Measurements from ENCODE around the gene ADGRG3. TPM values are rescaled to one million over a fixed set of nuclear protein-coding genes. Genes with fewer than 3 reads are reported as not detected.
"Not testable (repeated sequence)": the region's sequence is repeated elsewhere in the genome, so short reads cannot be mapped to it uniquely, and the experiment has no call there.

Gene ADGRG3
- total RNA-seq, 1 donor from 2014 or later: 0.87 TPM

DNA sequence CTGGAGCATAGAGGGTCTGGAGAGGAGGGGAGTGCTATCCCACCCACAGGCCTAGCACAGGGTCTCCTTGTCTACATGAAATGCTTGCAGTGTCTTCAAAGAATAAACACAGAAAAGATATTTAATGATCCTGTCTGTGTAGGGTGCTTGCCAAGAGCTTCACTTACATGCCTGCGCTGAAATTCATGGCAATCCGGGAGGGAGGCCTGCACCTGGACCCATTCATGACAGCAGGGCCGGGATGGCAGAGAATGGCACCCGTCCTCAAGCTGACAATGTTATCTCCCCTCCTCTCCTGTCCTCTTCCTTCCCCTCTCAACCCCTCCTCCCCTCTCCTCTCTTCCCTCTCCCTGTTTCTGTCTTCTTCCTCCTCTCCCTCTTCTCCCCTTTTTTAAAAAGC, 2.1 kb downstream of the ADGRG3 start:
- ATAC-seq (no peak), DNase-seq (ENCODE audit: missing footprints) (peak; percentile 9)
- intact Hi-C loops (cut with DNase I): no loop called here

DNA sequence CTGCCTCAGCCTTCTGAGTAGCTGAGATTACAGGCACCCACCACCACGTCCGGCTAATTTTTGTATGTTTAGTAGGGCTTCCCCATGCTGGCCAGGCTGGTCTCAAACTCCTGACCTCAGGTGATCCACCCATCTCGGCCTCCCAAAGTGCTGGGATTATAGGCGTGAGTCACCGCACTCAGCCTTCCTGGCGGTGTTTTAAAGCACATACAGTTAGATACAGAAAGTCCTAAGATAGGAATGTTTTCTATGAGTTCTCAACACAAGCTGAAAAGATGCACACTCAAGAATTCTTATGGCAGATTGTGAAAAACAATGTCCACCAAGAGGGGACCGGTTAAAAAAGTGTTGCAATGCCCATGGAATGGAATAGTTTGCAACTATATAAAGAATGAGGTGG, 3.3 kb downstream of the ADGRG3 start:
- DNase-seq (ENCODE audit: missing footprints): peak; percentile 20
- ATAC-seq; intact Hi-C loops (cut with DNase I): not testable (repeated sequence)

DNA sequence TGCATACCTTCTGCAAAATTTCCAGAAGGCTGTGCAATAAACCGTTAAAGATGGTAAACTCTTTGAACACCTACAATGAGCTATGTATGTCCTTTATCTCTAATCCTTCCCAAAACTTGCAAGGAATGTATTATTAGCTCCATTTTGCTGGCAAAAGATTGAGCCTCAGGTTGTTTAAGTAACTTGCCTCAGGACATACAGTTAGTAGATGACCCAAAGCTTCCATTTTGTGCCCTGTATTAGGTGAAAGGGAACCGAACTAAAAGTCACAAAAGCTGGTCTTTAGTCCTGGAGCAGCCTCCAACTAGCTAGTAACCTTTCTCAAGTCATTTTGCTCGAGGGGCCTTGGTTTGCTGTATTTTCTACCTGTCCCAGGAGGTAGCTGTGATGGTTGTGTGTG, 4.3 kb downstream of the ADGRG3 start:
- intact Hi-C loops (cut with DNase I): no loop called here
- no peak for ATAC-seq

DNA sequence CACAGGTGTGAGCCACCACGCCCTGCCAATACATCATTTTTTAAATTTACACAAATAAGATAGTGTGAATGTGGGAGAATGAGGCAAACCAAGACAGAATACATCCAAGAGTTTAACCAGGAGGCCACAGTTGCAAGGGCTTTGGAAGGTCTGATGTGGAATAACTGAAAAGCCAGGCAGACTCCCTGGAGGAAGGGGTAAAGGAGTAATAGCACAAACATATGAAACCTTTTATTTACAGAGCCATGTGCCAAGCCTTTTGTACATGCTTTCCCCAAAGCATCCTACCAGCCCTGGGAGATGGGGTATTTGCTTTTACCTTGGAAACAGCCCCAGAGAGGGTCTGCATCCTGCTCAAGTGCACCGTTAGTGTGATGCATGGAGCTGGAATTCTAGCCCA, 4.7 kb downstream of the ADGRG3 start:
- DNase-seq (ENCODE audit: missing footprints): no peak
- ATAC-seq: no peak
- intact Hi-C loops (cut with DNase I): no loop called here

More for the DNA sequence above, 4.3 kb downstream of the ADGRG3 start:
- no peak for DNase-seq (ENCODE audit: missing footprints)

DNA sequence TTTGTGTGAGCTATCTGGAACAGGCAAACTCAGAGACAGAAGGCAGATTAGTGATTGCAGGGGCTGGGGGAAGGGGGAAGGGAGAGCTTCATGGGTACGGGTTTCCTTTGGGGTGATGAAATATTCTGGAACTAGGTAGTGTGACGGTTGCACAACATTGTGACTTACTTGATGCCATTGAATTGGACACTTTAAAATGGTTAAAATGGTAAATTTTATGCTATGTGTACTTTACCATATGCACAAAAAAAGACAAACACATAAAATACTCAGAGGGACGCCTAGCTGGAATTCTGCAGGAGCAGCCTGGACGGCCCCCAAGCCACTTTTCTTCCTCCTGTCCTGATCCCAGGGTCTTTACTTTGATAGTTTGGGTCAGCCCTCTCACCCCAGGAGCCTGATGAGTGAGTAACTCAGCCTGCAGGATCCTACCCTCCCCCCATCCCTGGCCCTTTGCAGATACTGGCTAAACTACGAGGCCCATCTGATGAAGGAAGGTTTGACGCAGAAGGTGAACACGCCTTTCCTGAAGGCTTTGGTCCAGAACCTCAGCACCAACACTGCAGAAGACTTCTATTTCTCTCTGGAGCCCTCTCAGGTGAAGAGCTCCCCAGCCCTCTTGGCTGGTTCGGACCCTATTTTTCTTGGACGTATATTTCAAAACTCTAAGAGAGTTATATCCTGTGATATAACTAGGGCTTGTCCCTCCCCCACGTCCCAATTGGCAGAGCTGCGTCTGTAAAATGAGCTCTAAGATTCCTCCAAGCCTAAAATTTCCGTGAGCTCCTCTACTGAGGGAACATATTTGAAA, 7.8 kb downstream of the ADGRG3 start:
- no peak for ATAC-seq
- peak; percentile 8 for DNase-seq (ENCODE audit: missing footprints)

DNA sequence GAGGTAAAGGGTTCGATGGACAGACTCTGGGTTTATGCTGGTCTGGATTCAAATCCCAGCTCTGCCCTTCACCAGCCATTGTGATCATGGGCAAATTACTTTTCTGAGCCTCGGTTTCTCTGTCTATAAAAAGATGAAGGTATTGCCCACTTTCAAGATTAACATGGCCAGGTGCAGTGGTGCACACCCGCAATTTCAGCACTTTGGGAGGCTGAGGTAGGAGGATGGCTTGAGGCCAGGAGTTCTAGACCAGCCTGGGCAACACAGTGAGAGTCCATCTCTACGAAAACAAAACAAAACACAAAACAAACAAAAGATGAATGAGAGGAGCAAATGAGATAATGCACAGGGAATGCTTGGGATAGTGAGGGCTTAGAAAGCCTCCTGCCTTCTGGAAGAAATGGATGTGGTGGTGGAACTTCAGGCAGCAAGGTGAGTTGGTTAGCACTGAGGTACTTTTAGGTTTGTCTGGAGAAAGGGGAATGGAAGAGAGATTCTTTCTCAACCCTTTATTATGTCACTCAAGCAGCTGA, 8.5 kb downstream of the ADGRG3 start:
- no peak for DNase-seq (ENCODE audit: missing footprints)
- intact Hi-C loops (cut with DNase I): no loop called here
- no peak for ATAC-seq

More for the DNA sequence above, 7.8 kb downstream of the ADGRG3 start:
- intact Hi-C loops (cut with DNase I): no loop called here

DNA sequence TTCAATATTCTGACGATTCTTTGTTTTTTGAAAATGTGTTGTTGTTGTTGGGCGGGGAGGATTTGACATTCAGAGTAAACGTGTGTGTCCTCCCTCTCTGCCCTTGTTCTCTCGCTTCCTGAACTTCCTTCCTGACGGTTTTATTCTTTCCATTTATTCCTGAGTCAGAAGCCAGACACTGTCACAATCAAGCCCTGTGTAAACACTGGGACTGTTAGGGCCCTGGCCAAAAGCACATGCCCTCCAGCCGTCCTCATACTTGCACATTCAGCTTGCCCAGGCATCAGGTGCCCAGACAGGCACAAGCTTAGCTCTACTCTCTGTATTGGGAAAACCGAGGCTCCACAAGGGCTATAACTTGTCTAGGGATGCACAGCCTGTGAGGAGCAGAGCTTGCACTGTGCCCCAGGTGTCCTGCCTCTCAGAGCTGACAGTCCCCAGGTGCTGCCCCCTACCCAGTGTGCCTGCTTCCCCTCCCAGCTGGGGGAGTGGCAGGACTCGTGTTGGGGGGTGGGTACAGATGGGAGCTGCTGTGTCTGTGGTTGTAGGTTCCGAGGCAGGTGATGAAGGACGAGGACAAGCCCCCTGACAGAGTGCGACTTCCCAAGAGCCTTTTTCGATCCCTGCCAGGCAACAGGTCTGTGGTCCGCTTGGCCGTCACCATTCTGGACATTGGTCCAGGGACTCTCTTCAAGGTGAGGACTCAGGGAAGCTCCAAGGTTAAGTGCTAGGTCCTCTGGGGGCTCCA, 9.7 kb downstream of the ADGRG3 start:
- intact Hi-C loops (cut with DNase I): no loop called here
- ATAC-seq (peak; percentile 71), DNase-seq (ENCODE audit: missing footprints) (peak; percentile 35)

DNA sequence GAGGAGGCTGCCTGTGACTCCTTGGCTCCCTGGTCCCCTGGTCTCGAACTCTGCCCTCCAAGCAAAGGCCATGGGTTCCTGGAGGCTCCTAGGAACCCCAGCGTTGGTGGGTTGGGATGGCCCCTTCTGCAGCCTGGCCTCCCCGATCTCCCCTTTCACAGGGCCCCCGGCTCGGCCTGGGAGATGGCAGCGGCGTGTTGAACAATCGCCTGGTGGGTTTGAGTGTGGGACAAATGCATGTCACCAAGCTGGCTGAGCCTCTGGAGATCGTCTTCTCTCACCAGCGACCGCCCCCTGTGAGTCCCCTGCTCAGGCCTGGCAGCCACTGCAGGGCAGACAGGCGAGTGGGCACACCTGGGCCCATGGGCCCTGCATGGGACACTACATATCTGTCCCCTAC, 10.9 kb downstream of the ADGRG3 start:
- ATAC-seq: no peak
- DNase-seq (ENCODE audit: missing footprints): peak; percentile 32
- intact Hi-C loops (cut with DNase I): no loop called here

DNA sequence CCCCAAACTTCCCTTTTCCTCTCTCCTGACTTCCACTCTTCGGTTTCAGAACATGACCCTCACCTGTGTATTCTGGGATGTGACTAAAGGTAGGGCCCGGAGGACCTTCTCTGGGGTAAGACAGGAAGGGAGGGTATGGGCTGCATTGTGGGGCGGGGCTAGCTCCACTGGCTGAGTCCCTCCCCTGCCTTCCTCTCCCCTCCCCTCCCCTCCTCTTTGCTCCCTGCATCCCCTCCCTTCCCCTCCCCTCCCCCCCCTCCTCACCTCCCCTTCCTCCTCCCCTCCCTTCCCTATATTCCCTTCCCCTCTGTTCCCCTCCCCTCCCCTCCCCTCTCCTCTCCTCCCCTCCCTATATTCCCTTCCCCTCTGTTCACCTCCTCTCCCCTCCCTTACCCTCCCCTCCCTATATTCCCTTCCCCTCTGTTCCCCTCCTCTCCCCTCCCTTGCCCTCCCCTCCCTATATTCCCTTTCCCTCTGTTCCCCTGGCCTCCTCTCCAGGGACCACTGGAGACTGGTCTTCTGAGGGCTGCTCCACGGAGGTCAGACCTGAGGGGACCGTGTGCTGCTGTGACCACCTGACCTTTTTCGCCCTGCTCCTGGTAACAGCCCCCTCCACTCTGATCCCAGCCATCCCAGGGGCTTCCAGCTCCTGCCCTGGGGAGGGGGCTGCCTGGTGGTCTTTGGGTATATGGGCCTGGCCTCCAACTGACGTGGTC, 11.8 kb downstream of the ADGRG3 start:
- DNase-seq (ENCODE audit: missing footprints) (no peak), ATAC-seq (no peak)
- intact Hi-C loops (cut with DNase I): no loop called here

DNA sequence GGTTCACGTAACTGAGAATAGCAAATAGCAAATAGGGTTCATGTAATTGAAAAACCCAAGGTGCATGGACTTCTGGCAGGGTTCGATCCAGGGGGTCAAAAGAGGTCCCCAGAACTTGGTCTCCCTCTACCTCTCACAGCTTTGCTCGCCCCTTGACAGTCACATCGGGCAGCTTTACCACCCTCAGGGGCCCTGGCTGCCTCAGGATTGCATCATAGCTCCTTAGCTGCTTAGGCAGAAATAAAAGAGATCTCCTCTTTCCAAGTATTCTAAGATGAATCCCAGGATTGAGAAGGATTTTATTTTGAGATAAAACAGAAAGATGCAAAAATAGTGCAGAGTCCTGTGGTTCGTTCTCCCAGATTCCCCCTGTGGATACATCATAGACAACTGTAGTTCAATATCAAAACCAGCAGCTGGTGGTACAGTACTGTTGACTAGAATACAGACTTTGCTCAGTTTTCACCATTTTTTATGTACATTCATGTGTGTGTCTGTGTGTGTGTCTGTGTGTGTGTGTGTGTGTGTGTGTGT, 12.8 kb downstream of the ADGRG3 start:
- intact Hi-C loops (cut with DNase I): no loop called here
- ATAC-seq: no peak

DNA sequence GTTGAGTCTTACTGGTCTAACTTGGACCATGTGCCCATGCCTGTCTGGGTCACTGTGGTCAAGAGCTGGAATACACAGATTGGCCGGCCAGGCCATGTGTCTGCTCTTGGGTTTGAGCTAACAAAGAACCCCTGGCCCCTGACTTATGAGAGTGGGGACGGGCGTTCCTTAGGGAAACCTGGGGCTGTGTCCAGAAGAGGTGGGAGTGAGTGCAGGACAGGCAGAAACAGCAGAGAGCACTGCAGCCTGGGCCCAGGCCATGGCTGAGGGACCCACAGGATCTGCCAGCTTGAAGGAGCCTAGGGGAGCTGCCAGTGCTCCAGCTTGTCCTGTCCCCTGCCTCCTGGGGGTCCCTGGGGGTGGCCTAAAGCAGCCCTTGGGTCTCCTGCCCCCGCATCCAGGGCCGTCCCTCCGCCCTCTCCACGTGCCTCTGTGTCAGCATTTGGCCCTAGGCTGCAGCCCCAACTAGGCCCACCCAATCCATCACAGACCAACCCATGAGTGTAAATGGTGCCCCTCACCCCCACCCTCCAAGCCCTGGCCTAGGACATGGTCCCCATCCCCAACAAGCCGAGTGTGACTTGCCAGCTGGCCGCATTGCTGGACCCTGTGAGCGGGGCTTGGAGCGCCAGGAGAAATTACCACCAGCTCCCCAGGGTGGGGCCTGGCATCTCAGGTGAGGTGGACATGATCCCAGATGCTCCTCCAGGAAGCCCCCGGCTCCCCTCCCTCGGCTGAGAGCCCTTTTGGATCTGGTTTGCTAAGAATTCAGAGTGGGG, 14.0 kb downstream of the ADGRG3 start:
- DNase-seq (ENCODE audit: missing footprints) (peak; percentile 15), ATAC-seq (no peak)
- intact Hi-C loops (cut with DNase I): no loop called here

More for the DNA sequence above, 12.8 kb downstream of the ADGRG3 start:
- DNase-seq (ENCODE audit: missing footprints): no peak

DNA sequence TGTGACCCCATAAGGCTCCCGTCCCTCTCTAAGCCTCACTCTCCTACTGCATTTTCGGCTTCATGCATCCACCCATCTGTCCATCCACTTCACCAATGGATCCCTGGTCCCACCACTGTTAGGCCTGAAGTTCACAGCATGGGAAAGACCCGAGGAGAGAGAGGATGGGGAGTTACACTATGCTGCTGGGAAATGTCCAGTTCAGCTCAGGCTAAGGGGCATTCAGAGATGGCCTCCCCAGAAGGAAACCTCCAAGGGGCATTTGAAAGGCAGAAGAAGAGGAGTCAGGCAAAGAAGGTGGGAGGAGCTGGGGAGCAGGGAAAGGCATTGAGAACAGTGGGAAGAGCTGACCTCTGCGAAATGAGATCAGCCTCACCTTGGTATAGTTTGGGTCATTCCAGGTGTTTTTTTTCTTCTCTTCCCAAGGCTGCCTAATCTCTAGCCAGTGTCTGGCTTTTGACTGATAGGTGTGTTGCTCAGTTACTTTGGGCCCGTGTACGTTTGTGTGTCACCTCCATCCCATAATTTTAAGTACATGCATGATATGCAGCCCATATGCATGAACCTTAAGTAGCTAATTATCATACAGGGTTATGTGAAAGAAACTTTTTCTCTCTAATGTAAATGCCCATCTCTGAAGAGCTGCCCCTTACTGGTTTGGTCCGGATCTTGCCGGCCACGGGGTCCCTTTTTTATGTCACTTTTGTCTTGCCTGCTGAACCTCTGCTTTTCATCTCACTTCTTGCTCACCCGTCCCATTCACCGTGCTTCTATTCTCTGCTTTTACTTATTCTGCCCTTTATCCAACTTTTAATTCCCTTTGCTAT, 14.9 kb downstream of the ADGRG3 start:
- no peak for ATAC-seq
- no peak for DNase-seq (ENCODE audit: missing footprints)
- intact Hi-C loops (cut with DNase I): no loop called here

DNA sequence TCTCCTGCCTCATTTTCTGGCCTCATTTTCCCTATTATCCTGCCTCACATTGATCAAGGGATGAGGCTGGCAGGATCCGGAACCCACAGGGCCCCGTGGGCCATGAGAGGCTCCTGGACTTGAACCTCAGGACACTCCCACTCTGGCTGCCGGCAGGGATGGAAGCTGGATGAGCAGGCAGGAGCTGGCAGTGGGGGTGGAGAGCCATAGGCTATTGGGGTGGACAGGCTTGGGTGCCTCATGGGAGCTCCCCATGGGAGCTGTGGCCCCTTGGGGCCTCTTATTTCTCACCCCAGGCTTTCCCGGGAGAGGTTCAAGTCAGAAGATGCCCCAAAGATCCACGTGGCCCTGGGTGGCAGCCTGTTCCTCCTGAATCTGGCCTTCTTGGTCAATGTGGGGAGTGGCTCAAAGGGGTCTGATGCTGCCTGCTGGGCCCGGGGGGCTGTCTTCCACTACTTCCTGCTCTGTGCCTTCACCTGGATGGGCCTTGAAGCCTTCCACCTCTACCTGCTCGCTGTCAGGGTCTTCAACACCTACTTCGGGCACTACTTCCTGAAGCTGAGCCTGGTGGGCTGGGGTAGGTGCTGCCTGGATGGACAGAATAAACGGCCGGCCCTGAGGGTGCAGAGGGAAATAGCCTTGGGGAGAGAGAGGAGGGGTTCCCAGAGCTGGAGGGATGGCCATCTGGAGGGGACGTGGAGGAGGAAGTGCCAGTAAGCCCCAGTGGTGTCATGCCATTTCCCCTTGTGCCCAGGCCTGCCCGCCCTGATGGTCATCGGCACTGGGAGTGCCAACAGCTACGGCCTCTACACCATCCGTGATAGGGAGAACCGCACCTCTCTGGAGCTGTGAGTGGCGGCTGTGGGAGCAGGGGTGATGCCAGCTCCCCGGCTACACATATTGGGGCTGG, 15.8 kb downstream of the ADGRG3 start:
- intact Hi-C loops (cut with DNase I): no loop called here
- no peak for ATAC-seq
- peak; percentile 57 for DNase-seq (ENCODE audit: missing footprints)

DNA sequence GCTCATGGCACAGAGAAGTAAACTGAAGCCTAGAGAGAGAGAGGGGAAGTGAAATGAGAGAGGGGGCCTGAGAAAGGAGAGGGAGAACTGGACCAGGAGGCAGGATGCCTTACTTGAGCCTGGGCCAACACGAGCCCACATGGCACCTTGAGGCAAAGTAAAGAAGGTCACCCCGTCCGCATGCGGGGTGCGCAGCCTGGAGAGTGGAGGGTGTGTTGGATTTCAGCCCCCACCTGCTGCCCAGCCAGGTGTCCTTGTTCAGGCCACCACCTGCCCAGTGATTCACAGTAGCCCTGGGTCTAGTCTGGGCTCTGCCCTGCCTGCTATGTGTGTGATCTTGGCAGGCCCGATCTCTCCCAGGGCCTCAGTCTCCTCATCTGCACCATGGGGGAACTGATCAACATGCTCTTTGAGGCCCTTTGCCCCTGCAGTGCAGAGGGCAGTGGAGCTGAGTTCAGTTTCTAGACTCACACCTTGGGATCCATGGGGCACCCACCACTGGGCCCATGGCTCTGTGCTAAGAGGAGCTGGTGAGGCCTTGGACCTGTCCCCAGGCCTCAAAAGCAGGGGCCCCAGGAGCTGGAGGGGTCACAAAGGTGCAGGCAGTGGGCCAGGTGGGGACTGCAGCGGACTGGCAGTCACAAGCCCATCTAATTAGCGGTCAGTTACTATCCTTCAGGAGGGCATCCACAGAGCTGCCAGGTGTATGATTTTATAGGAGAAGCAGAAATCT, 16.7 kb downstream of the ADGRG3 start:
- ATAC-seq: no peak
- intact Hi-C loops (cut with DNase I): no loop called here

DNA sequence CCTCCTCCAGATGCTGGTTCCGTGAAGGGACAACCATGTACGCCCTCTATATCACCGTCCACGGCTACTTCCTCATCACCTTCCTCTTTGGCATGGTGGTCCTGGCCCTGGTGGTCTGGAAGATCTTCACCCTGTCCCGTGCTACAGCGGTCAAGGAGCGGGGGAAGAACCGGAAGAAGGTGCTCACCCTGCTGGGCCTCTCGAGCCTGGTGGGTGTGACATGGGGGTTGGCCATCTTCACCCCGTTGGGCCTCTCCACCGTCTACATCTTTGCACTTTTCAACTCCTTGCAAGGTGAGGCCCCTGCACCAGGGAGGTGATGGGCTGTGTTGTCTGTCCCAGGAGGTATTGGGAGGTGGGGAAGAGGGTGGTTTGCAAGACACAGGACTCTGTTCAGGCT, 17.5 kb downstream of the ADGRG3 start:
- ATAC-seq (no peak), DNase-seq (ENCODE audit: missing footprints) (no peak)
- intact Hi-C loops (cut with DNase I): no loop called here

More for the DNA sequence above, 16.7 kb downstream of the ADGRG3 start:
- DNase-seq (ENCODE audit: missing footprints): no peak

DNA sequence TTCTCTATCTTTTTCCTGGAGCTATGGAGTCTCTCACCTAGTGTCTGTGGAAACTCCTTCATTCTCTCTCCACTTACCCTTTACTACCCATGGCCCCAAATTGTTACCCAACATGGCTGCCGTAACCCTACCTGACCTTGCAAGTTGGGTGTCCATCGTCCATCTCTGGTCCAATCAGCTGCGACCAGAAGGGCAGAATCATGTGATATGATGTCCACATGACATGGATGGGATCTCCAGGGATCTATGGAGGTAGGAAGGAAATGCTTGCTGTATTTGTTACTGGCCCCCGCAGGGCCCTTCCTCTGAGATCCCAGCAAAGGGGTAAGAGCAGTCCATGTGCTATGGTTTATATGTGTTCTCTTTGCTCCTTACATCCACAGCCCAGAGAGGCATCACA, 18.5 kb downstream of the ADGRG3 start:
- ATAC-seq (no peak), DNase-seq (ENCODE audit: missing footprints) (no peak)
- intact Hi-C loops (cut with DNase I): no loop called here

All from Right ventricle myocardium inferior (tissue), 1 donor.